ENCODE measurements around the gene ATN1.

- no peak for TF ChIP-seq EP300 (IDR thresholded peaks at IDR 0.05)
- TF ChIP-seq, protein P1, sequence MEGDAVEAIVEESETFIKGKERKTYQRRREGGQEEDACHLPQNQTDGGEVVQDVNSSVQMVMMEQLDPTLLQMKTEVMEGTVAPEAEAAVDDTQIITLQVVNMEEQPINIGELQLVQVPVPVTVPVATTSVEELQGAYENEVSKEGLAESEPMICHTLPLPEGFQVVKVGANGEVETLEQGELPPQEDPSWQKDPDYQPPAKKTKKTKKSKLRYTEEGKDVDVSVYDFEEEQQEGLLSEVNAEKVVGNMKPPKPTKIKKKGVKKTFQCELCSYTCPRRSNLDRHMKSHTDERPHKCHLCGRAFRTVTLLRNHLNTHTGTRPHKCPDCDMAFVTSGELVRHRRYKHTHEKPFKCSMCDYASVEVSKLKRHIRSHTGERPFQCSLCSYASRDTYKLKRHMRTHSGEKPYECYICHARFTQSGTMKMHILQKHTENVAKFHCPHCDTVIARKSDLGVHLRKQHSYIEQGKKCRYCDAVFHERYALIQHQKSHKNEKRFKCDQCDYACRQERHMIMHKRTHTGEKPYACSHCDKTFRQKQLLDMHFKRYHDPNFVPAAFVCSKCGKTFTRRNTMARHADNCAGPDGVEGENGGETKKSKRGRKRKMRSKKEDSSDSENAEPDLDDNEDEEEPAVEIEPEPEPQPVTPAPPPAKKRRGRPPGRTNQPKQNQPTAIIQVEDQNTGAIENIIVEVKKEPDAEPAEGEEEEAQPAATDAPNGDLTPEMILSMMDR (IDR thresholded peaks at IDR 0.05), result no peak
Observed at GRCh38 chr12:6962285-6963015, 34.7 kb downstream of the ATN1 start.

All from sigmoid colon (tissue), 4 donors.